Fibroblast of the aortic adventitia (primary cell): ENCODE data around the gene TSPAN5. TPM values are rescaled to one million over a fixed set of nuclear protein-coding genes. Genes with fewer than 3 reads are reported as not detected.

Source experiments
- DNase-seq: peaks from one replicate; pipeline ENCODE4 v3.0.0-alpha.2; 2010; ENCODE audit warnings: low read depth
- H3K4me3 ChIP-seq: 2 replicates; pipeline ENCODE4 v1.5.1; 2011; ENCODE audit warnings: low read depth, mild to moderate bottlenecking, control low read depth, low read length, moderate library complexity
- CTCF ChIP-seq: IDR thresholded peaks from 2 replicates; pipeline ENCODE4 v1.5.1; 2011; ENCODE audit warnings: mild to moderate bottlenecking, low read length, control low read depth, inconsistent platforms; ENCODE audit not compliant: insufficient read depth
- total RNA-seq: library from RNA; depleted of rRNA; stranded (reverse); fragments of >200 nt; gene quantifications from 2 replicates; pipeline ENCODE4 v1.2.3, GENCODE V29; 2012; ENCODE audit warnings: low replicate concordance

TSPAN5 gene
- total RNA-seq, 1 donor, result 49.0 TPM

- no peak for TF ChIP-seq CTCF
- DNase-seq, result no peak
- H3K4me3 ChIP-seq, result no peak overlapping the region
Observed at GRCh38 chr4:98685225-98686042, 27.0 kb upstream of the TSPAN5 start.

GRCh38 chr4:98682719-98683118, 24.3 kb upstream of the TSPAN5 start:
- no peak overlapping the region for H3K4me3 ChIP-seq
- no peak for TF ChIP-seq CTCF
- peak; percentile 71 for DNase-seq

- H3K4me3 ChIP-seq, result no peak overlapping the region
- DNase-seq, result no peak
- TF ChIP-seq CTCF, result no peak
Observed at GRCh38 chr4:98680806-98681205, 22.4 kb upstream of the TSPAN5 start.

- H3K4me3 ChIP-seq, result no peak overlapping the region
- DNase-seq, result no peak
- TF ChIP-seq CTCF, result no peak
Observed at GRCh38 chr4:98679738-98680137, 21.3 kb upstream of the TSPAN5 start.

- H3K4me3 ChIP-seq, result no peak overlapping the region
- DNase-seq, result no peak
- no peak for TF ChIP-seq CTCF
Observed at GRCh38 chr4:98677799-98678198, 19.4 kb upstream of the TSPAN5 start.

GRCh38 chr4:98674404-98675173, 16.2 kb upstream of the TSPAN5 start:
- H3K4me3 ChIP-seq, result no peak overlapping the region
- TF ChIP-seq CTCF, result no peak
- peak; percentile 8 for DNase-seq
